D721Med (cell line): ENCODE measurements around the gene LBP.
"Not testable (repeated sequence)": the region's sequence is repeated elsewhere in the genome, so short reads cannot be mapped to it uniquely, and the experiment has no call there.

Source experiments
- DNase-seq: peaks from one replicate; pipeline ENCODE4 v3.0.0; 2011; ENCODE audit warnings: low spot score; ENCODE audit not compliant: insufficient read length
- FAIRE-seq: peaks from 2 replicates; lab custom pipeline; 2011; peaks lifted over from hg19 to GRCh38; lab: Jason Lieb, UNC
- TF ChIP-seq, protein P1 (sequence below): IDR thresholded peaks from 2 replicates; pipeline ENCODE4 v1.5.1; 2012; ENCODE audit warnings: mild to moderate bottlenecking, control low read depth; ENCODE audit not compliant: insufficient read depth; ENCODE audit errors: missing control alignments

Gene LBP

DNA sequence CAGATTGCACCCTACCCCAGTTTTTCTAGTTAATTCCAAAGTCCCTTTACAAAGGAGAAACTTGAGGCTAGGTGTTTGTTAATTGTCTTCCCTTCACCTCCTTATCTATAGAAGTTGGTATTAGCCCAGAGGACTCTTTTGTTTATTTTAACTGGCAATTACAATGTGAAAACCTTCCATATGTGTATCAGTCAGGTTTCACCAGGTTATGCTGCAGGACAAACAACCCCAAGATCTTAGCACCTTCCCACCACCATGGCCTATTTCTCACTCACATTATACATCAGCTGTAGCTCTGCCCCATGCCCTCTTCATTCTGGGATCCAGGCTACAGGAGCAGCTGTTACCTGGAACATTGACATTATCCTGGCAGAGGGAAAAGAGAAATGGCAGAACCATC, 57.7 kb downstream of the LBP start:
- DNase-seq (no peak), FAIRE-seq (no peak)
- TF ChIP-seq, protein P1, sequence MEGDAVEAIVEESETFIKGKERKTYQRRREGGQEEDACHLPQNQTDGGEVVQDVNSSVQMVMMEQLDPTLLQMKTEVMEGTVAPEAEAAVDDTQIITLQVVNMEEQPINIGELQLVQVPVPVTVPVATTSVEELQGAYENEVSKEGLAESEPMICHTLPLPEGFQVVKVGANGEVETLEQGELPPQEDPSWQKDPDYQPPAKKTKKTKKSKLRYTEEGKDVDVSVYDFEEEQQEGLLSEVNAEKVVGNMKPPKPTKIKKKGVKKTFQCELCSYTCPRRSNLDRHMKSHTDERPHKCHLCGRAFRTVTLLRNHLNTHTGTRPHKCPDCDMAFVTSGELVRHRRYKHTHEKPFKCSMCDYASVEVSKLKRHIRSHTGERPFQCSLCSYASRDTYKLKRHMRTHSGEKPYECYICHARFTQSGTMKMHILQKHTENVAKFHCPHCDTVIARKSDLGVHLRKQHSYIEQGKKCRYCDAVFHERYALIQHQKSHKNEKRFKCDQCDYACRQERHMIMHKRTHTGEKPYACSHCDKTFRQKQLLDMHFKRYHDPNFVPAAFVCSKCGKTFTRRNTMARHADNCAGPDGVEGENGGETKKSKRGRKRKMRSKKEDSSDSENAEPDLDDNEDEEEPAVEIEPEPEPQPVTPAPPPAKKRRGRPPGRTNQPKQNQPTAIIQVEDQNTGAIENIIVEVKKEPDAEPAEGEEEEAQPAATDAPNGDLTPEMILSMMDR, result no peak

DNA sequence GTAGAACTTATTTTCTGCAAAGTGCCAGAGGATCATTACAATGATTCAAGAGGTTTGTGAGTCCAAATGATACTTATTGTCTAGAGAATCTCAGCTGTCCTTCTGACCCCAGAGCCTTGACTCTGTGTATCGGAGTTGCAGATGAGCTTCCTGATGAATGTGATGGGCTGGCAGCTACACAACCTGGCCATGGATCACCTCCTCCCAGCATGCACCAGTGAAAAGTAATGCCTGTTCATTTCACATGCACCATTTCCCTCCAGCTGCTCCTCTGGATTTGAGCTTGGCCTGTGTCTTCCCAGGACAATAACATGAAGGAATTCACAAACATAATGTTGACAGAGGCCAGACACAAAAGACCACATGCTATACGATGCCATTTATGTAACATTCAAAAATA, 58.9 kb downstream of the LBP start:
- TF ChIP-seq, protein P1, result no peak
- no peak for FAIRE-seq
- no peak for DNase-seq

DNA sequence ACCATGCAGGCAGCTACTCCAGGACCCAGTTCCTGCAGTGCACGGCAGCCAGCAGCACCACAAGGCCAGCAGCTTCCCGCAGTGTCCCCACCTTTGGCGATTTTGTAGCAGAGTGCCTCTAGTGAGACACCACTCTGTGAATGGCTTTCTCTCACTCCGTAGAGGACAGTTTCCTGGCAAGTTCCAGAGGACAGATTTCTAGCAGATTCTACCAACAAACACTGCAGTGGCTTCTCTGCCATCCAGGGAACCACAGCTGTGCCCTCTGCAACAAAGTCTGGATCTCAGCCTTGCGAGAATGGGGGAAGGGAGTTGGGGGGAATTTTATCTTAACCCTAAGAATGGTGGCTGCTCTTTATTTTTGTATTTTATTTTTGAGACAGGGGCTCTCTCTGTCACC, 60.2 kb downstream of the LBP start:
- DNase-seq (no peak), FAIRE-seq (no peak)
- TF ChIP-seq, protein P1, result no peak

DNA sequence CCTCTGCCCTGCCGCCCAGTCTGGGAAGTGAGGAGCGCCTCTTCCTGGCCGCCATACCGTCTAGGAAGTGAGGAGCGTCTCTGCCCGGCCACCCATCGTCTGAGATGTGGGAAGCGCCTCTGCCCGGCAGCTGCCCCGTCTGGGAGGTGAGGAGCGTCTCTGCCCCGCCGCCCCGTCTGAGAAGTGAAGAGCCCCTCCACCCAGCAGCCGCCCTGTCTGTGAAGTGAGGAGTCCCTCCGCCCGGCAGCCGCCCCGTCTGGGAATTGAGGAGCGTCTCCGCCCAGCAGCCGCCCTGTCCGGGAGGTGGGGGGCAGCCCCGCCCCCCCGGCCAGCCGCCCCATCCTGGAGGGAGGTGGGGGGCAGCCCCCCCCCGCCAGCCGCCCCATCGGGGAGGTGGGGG, 61.0 kb downstream of the LBP start:
- TF ChIP-seq, protein P1, result no peak
- FAIRE-seq (no peak), DNase-seq (no peak)

DNA sequence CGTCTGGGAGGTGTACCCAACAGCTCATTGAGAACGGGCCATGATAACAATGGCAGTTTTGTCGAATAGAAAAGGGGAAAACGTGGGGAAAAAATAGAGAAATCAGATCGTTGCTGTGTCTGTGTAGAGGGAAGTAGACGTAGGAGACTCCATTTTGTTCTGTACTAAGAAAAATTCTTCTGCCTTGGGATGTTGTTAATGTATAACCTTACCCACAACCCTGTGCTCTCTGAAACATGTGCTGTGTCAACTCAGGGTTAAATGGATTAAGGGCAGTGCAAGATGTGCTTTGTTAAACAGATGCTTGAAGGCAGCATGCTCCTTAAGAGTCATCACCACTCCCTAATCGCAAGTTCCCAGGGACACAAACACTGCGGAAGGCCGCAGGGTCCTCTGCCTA, 61.5 kb downstream of the LBP start:
- not testable (repeated sequence) for DNase-seq, FAIRE-seq

DNA sequence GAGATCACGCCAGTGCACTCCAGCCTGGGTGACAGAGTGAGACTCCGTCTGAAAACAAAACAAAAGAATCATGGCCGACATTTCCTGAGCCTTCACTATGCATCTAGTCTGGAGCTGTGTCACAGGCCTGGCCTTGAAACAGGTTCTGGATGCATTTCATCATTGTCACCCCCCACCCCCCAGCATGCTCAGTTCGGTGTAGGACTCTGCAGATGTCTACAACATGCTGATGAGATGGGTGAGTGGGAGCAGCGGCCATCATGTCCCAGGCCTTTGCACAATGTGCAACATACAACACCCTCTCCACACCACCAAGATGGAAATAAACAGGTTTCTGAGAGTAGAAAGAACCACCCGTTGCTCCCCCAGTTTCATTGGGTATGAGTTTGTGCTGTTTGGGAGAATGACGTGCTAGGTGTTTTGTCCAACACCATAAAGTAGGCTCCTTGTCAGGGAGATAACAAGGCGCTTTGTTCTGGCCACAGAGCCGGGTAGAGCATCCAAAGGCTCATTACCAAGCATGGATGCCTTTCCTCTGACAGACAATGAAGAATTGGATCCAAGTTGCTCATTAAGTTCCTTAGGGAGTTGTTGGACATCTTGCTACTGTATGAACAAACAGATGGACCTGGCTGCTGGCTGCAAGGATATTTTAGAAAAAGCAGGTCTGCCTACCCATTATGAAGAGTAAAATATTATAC, 66.7 kb downstream of the LBP start:
- FAIRE-seq (no peak), DNase-seq (no peak)
- TF ChIP-seq, protein P1, result no peak

DNA sequence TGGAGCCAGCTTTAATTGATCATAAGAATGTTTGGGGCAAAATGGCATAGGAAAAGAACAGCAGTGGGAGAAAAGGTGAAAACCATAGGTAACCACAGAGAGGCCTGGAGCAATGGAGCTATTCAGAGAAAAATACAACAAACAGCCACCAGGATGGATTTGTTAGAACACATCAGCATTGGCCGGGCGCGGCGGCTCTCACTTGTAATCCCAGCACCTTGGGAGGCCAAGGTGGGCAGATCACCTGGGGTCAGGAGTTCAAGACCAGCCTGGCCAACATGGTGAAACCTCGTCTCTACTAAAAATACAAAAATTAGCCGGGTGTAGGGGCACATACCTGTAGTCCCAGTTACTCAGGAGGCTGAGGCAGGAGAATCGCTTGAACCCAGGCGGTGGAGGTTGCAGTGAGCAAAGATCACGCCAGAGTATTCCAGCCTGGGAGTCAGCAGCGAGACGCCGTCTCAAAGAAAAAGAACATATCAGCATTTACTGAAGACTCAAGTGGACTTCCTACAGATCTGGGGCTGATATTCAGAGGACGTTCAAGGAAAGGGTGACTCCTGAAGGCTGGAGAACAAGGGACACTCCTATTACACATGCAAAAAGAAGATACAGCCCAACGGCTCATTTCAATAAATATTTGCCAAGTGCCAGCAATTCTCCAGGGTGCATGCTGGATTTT, 68.6 kb downstream of the LBP start:
- no peak for DNase-seq
- TF ChIP-seq, protein P1, result no peak
- no peak for FAIRE-seq
